GM19035 (cell line): Measurements from ENCODE around the gene ST6GALNAC3.

Experiments
- ATAC-seq: cut with Tn5 transposase; IDR thresholded peaks from one replicate; pipeline ENCODE4 v1.9.1; 2021; ENCODE audit not compliant: unreplicated experiment

ST6GALNAC3 gene

DNA sequence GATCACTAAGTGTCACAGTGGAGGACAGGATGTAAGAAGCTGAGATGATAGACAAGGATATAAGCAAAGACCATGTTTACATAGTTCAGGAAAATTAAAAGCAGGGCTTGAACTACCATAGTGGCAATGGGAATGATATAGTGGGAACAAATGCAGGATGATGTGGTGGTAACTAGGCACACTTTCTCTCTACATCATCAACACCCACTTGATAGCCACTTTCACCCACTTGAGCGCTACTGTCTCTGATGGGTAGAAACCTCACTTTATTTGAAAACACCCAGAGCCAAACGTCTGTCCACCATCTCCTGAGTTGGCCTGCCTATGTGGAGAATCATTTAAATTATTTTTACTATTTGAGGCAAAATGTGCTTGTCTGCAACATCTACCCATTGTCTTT lies 487.7 kb downstream of the ST6GALNAC3 start:
- ATAC-seq, result no peak

DNA sequence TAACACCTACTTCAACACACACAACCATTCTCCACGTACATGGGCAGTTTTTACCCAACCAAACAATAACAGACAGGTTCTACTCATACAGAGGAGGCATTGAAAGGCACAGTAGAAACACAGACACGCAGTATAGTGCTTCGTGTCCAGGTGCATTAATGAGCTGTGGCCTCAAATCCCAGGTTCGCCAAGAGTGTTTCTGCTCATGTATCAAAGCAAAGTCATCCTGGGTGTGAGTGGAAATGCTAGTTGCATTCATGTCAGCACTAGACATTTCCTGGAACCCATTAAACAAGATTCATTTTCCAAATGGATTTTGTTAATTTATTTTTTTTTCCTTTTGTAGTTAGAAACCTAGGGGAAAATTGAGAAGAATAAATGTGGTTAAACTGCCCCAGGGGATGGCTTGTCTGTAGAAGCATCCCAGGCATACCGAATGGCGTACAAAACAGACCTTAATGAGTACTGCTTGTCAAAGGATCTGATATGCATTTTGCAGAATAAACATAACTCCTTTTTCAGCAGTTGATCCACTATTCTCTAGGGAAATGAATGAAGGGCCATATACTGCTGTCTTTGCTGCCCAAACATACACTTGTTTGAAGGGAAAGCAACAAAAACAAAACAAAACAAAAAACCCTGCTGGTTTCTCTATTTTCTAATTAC lies 494.2 kb downstream of the ST6GALNAC3 start:
- no peak for ATAC-seq

DNA sequence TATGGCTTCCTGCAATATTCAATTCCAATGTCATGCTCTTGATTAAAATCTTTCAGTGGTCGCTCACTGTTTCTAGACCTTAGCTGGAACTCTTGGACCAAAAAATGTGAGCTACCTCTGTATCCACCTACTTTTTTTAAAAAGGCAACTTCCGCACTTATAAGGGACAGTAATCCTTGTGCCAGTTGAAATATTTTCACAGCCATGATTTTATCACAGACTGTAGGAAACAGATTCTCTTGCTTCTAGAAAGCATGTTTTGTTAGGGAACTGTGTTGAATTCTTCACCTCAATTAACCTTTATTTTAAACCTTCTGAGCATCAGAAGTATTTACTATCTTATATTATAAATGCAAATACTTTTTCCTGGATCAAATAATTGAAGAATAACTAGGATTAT lies 496.7 kb downstream of the ST6GALNAC3 start:
- ATAC-seq, result no peak

DNA sequence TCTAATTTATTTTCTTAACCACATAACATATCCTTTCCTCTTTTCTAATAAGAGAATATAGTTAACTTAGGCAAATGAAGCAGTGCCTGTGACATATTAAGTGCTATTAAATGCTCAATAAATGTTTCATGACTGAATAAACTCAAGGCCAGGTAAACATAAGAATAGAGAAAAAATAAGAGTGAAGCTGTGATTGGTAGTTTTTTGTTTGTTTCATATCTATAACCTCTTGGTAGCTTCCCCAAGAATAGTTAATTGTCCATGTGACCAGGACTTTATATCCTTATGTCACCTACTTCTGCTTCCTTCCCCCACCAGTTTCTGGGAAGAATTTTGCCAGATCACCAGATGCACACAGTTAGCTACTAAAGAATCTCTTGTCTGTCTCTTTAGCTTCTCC lies 497.7 kb downstream of the ST6GALNAC3 start:
- no peak for ATAC-seq

DNA sequence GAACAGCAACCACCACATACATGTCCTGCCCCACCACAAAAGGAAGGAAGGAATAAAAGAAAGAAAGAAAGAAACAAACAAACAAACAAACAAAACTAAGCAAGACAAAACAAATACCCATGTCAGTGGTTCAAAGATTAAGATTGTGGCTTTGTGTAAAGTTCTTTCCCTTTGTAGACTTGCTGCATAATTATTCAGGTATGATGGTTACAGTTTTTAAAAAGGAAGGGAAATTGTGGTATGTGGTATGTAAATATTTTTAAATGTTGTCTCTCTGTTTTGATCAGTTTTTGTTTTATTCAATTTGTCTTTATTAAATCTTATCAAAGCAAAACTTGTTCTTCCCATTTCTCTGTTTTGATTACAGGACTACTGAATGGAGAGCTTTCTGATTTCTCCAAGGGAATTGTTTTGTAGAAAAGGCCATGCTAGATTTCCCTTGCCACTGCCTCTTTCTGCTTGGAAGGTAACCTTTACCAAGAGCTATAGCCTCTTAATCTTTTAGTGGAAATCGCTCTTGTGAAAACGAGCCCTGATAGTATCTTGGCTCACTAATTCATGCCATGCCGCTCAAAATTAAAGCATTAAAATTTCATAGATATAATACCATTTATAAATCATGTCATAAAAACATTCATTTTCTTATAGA lies 502.5 kb downstream of the ST6GALNAC3 start:
- ATAC-seq, result no peak

DNA sequence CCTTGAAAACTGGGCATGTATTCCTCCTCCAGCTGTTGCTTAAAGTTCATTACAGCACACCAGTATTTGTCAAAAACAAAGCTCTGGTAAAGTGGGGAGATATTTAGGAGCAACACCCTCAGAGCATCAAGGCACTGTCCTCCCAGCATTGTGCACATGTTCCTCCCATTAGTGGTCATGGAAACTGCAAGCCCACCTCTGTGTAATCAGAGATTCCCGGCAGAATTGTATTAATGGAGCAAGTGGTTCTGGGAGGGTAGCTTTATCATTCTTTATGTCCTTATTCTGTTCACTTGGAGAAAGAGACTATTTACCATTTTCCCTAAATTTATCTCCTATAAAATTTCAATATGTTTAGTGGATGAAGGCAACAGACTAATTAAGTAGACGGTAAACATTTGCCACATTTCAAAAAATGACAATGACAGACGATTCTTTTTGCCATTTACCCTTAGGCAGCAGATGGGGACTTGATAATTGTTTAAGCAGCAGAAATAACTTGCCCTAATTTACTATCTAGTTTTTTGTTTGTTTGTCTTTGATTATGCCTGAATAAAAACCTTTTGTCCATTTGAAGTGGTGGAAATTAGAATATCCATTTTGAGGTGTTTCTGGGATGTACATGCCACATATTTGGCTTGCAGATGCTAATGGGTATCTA lies 503.1 kb downstream of the ST6GALNAC3 start:
- ATAC-seq, result no peak

DNA sequence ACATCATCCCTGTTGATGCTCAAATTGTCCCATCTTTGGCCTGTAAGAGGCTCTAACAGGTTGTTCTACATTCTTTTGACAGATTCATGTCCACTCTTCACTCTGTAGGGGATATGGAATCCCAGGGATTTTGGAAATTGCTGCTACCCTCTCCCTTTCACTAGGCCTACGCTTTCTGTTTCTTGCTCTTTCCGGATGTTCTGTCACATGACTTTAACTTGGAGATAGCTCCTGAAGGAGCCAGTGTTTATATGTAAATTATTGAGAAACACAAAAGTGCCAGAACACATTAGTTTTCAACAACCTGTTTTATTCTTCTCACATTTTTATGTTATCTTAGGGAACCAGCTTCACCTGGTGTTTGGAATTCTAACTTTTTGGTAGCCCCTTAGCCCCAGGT lies 505.7 kb downstream of the ST6GALNAC3 start:
- ATAC-seq, result no peak

DNA sequence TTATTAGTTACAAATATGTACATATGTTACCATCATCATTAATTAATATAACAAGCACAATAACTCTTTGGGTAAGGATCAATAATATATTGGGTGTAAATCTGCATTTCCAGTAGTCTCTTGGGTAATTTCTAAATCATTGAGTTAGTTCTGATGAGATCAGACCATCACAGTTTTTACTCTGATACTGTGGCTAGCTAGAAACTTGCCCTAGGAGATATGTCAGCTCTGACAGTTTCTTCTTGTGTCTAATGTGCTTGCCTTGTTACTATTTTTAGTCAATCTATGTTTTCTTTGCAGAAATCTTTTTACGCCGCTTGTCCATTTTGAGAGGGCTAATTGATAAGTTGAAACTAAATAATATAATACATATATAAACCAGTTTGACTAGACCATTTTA lies 507.2 kb downstream of the ST6GALNAC3 start:
- no peak for ATAC-seq

DNA sequence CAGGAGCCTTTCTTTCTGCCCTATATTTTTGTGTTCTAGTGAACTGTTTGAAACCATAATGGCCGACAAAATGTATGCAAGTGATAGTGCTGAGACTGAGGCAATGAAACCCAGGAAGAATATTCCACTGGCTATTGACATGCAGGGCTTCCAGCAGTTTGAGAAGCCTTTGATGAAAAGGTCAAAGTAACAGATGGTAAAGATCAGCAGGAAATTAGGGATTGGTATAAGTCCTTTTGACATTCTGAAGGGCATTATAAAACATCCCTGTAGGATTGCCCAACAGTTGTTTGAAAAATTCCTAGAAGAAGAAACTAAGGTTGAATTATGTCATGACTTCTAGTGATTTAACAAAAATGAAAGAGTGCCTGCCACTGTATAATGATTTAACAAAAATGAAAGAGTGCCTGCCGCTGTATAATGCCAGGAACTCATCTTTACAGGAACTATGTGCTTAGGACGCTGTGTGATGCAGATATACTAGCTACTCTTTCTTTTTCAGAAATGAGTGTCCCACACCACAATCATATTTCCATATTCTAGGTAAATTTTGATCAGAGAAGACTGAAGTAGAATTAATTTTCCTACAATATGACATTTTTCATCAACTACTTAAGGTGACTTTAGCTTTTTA lies 508.8 kb downstream of the ST6GALNAC3 start:
- no peak for ATAC-seq

DNA sequence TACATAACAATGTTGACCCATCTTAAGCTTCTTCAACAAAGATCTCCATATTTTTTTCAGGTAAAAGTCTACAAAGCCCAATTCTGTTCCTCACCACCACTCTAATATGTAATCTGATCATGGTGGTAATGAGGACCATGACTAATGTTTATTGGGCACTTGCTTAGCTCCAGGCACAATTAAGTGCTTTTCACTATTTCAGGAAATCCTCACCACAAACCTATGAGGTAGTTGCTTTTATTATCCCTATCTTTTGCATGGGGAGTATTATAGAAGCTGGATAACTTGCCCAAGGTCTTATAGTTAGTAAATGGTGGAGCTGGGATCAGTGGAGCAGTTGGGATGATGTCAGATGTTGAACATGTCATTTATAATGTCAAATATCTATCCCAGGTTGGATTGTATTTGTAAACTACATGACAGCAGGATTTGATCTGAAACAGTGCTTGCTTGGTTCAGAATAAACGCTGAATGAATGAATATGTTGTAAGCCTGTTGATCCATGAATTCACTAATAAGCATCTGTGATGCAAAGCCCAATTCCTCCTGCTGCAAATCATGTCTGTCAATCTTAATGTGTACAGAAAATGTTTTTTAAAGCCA lies 509.4 kb downstream of the ST6GALNAC3 start:
- no peak for ATAC-seq

DNA sequence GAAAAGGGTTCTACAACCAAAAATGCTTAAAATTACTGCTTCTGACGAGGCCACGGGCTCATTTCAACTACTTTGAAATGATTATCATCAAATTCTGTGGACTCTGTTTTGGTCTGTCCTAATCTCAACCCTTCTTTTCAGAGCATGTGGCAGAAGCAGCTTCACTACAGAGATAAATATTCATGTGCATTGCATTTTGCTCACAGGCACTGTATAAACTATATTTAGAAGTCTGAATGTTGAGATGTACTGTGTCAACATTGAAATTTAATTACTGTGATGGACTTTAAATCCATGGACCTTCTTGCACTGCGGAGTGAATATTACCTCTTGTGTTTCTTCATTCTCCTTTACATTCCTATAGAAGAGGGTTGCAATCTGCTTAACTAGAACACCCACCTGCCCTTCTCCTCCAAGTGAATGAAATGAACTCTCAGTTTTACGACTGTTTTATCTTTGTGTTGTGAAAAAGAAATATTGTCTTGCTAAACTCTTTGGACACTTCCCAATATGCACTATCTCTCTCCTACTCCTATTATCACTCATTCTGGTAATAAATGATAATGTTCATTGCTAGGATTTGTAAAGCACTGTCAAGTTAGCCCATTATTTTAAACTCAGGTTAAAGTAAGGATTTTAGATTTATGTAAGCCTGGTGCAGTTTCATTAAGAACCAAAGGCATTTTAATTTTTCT lies 511.6 kb downstream of the ST6GALNAC3 start:
- no peak for ATAC-seq

DNA sequence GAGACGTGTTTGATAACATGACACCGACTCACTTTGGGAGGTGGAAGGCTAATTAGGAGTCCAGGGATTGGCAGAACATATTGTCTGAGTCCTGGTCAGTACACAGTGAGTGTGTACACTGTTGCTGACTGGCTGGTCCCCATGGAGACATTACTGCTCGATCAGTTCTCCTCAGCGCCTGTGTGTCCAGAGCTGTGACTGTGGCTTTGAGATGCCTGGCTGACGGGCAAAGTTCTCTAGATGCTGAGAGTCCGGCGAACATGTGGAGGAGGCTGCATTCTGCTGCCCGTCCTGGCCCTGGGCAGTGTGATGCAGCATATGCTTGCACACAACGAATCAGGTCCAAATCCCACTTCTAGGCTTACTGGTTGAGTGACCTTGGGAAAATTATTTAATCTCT lies 512.7 kb downstream of the ST6GALNAC3 start:
- ATAC-seq, result no peak

DNA sequence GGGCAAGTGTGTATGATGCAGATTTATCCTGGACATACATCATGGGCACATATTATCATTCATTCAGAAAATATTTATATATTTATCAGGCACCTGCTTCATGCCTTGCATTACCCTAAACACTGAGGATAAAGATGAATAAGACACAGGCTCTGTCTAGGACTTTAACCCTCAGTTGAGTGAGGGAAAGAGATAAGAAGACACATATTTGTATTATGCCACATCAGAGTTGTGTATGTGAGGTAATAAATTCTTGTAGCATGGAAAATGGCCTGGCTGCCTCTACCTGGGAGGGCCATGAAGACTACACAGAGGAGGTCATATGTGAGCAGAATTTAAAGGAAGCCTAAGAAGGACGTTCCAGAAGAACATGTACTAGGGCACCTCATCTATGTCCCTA lies 516.9 kb downstream of the ST6GALNAC3 start:
- no peak for ATAC-seq

DNA sequence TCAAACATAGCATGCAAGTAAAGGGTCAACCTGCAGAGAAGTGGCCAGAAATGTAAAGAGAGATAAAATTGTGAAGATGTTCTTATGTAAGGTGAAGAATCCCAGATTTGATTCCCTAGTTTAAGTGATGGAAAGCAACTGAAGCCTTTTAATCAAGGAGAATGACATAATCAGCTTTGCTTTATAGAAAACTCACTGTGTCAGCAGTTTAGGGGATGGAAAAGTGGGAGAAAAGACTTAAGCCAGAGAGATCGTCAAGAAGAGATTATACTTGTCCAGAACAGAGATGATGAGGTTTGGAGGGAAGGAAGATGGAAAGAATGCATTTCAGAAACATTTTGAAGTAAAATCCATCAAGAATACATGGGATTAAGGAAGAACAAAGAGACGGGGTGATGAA lies 517.4 kb downstream of the ST6GALNAC3 start:
- ATAC-seq, result no peak

DNA sequence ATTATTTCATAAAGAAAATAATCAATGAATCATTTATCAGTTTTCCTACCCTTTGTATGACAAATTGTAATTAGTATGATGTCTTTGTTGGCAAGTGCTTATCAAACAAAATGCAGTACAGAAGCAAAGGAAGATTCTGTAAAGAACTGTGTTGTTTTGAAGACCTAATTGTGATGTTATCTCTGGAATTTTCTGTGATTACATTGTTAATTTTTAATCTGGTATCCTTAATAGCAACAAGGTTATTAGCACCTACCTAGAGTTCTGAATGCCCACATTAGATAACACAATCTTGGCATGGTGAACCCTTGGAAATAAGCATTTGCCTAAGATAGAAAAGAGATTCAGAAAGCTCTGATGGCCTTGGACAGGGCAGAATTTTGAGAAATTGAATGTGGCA lies 518.6 kb downstream of the ST6GALNAC3 start:
- no peak for ATAC-seq

DNA sequence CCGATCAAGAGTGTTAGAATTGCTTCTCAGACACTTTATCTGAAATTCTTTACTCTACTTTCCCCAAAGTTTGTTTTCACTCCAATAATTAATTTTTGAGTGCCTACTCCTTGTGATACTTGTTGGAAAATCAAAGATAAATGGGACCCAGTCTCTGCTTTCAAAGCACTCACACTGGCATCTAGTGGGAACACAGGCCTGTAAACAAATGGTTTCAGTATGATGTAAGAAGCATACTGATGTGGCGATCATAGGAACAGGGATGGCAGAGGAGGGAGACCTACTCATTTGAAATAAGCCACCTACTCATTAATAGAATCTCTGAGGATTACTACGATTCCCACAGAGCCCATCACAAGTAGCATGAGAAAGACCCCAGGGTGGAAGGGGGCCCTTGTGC lies 519.1 kb downstream of the ST6GALNAC3 start:
- ATAC-seq, result no peak

DNA sequence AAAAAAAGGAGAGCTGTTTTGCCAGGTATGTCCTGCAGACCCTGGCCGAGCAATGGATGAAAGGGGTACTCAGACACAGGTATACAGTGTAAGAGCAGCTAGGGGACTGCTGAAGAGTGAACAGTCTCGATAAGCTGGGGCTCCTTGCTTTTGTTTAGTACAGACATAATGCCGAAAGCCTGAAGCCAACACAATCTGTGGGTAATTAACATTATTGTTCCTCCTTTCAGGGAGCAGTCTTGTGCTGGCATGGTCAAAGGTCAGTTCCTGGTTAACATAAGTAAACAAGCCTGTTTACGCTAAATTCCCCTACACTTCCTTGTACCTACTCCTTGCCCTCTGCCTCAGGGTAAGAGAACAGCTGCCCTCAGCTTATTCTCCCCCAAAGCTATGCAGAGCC lies 520.5 kb downstream of the ST6GALNAC3 start:
- ATAC-seq, result no peak

DNA sequence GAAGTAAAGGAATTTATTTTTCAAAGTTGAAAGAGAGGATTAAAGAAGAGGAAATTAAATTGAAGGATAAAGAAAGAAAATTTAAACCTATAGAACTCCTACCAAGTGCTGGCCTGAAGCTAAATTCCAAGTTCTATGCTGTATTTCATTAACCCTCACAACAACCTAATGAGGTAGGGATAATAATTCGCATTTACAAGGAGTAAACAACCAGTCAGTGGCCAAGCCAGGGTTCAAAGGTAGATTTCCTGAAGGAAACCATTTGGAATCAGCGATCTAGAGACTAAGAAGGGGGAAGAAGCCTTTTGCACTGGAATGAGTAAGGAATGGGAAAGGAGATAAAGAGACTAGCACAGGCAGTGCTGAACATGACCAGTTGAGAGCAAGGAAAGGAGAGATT lies 526.9 kb downstream of the ST6GALNAC3 start:
- no peak for ATAC-seq

DNA sequence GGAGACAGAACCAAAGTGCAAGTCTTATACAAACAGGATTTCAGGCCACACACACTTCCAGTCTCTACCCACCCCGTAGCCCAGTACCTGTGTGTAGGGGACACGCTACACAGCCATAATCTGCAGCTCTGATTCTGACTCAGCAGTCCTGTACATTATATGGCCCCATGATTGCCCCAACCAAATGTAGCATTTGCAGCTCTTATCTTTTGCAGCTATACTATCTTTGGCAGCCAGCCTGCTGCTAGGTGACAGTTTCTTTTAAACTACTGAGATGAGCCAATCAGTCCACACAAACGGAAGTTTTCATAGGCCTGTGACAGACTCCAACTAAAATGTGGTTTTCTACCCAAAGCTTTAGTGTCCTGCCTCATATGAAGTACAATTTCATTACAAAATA lies 533.2 kb downstream of the ST6GALNAC3 start:
- no peak for ATAC-seq

DNA sequence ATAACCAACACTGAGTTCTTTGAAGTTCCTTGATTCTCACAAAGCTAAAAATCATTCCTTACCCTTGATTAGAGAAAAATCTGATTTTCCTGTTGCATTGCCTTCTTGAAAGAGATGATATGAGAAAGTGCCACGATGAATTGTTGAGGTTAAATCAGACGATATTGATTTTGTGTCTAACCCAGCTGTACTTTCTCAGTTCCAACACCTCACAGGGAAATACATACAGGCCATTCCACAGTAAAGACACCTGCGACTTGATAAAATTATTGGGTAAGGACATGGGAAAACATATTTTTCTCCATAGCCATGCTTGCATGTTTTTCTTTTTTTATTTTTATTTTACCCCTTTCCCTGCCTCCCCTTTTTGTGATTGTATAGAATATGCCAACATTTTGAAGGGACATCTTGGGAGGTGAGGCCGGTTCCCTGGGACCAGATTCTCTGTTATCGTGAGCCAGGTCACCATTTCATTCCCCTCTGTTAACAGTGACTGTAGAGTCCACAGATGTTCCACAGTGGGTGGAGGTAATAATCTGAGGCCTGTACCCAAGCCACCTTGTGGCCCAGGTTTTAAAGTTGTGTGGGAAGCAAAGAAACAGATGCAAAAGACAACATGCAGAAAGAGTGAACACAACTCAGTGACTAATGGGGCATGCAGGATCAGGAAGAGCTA lies 537.4 kb downstream of the ST6GALNAC3 start:
- no peak for ATAC-seq
